Activated T-cell treated with anti-CD3 and anti-CD28 coated beads, Interleukin-2, amount 50 U/mL, for 4 hours (primary cell): ENCODE data around the gene HTR4. TPM values are rescaled to one million over a fixed set of nuclear protein-coding genes. Genes with fewer than 3 reads are reported as not detected.

Source experiments
- ATAC-seq, 2 donors: fragments of 200-7000 bp; cut with Tn5 transposase; one replicate each; pipeline ENCODE4 v1.10.0; 2021
- DNase-seq: peaks from one replicate; pipeline ENCODE4 v3.0.0-alpha.2; 2020
- H3K27me3 Mint-ChIP-seq: one replicate; pipeline ENCODE4 v1.8.0; 2021; ENCODE audit warnings: low read depth, mixed read lengths
- H3K36me3 Mint-ChIP-seq: one replicate; pipeline ENCODE4 v1.8.0; 2022; ENCODE audit warnings: mixed read lengths; ENCODE audit not compliant: insufficient read depth
- H3K4me1 Mint-ChIP-seq: one replicate; pipeline ENCODE4 v1.8.0; 2021; ENCODE audit warnings: low read depth, mixed read lengths
- H3K4me3 Mint-ChIP-seq: one replicate; pipeline ENCODE4 v1.8.0; 2021; ENCODE audit warnings: mild to moderate bottlenecking, moderate library complexity, mixed read lengths
- H3K9me3 Mint-ChIP-seq: one replicate; pipeline ENCODE4 v1.8.0; 2021; ENCODE audit warnings: mixed read lengths
- total RNA-seq, 3 donors: library from RNA; stranded (reverse); gene quantifications; one replicate each; pipeline ENCODE4 v1.2.1, GENCODE V29; 2021

HTR4 gene
- total RNA-seq, 3 donors from 2014 or later, result not detected

GRCh38 chr5:148446611-148447010 lies 207.7 kb downstream of the HTR4 start:
- peaks cover 10% of the 10 kb centered on the region for H3K36me3 Mint-ChIP-seq

GRCh38 chr5:148445578-148445977 lies 208.7 kb downstream of the HTR4 start:
- Mint-ChIP-seq H3K4me1 (no peaks in the 10 kb centered on the region), H3K27me3 (no peaks in the 10 kb centered on the region), H3K36me3 (peaks cover 12% of the 10 kb centered on the region), H3K9me3 (no peaks in the 10 kb centered on the region), H3K4me3 (no peak overlapping the region)
- DNase-seq (no peak), ATAC-seq (no peak)

More at GRCh38 chr5:148446611-148447010, 207.7 kb downstream of the HTR4 start:
- no peak for ATAC-seq
- no peak for DNase-seq
- Mint-ChIP-seq H3K4me3 (no peak overlapping the region), H3K9me3 (no peaks in the 10 kb centered on the region), H3K27me3 (no peaks in the 10 kb centered on the region), H3K4me1 (no peaks in the 10 kb centered on the region)

GRCh38 chr5:148443998-148444397 lies 210.3 kb downstream of the HTR4 start:
- ATAC-seq, result peak; percentile 62
- Mint-ChIP-seq H3K27me3 (no peaks in the 10 kb centered on the region), H3K9me3 (no peaks in the 10 kb centered on the region), H3K36me3 (peaks cover 16% of the 10 kb centered on the region), H3K4me1 (no peaks in the 10 kb centered on the region), H3K4me3 (no peak overlapping the region)
- peak; percentile 24 for DNase-seq

GRCh38 chr5:148443241-148443640 lies 211.1 kb downstream of the HTR4 start:
- DNase-seq, result no peak
- no peaks in the 10 kb centered on the region for H3K4me1 Mint-ChIP-seq
- ATAC-seq, result no peak
- no peaks in the 10 kb centered on the region for H3K27me3 Mint-ChIP-seq
- H3K4me3 Mint-ChIP-seq, result no peak overlapping the region
- no peaks in the 10 kb centered on the region for H3K9me3 Mint-ChIP-seq
- H3K36me3 Mint-ChIP-seq, result peaks cover 18% of the 10 kb centered on the region

GRCh38 chr5:148438933-148439332 lies 215.4 kb downstream of the HTR4 start:
- no peak overlapping the region for H3K4me3 Mint-ChIP-seq
- no peak for DNase-seq
- H3K27me3 Mint-ChIP-seq, result no peaks in the 10 kb centered on the region

GRCh38 chr5:148437249-148437648 lies 217.1 kb downstream of the HTR4 start:
- Mint-ChIP-seq H3K9me3 (no peaks in the 10 kb centered on the region), H3K36me3 (peaks cover 29% of the 10 kb centered on the region)

More at GRCh38 chr5:148438933-148439332, 215.4 kb downstream of the HTR4 start:
- Mint-ChIP-seq H3K4me1 (peaks cover 4% of the 10 kb centered on the region), H3K9me3 (no peaks in the 10 kb centered on the region), H3K36me3 (peaks cover 26% of the 10 kb centered on the region)
- no peak for ATAC-seq

GRCh38 chr5:148436029-148436428 lies 218.3 kb downstream of the HTR4 start:
- ATAC-seq (no peak), DNase-seq (no peak)
- H3K4me3 Mint-ChIP-seq, result no peak overlapping the region
- H3K9me3 Mint-ChIP-seq, result no peaks in the 10 kb centered on the region
- H3K36me3 Mint-ChIP-seq, result peaks cover 27% of the 10 kb centered on the region
- H3K4me1 Mint-ChIP-seq, result peaks cover 4% of the 10 kb centered on the region
- H3K27me3 Mint-ChIP-seq, result no peaks in the 10 kb centered on the region

More at GRCh38 chr5:148437249-148437648, 217.1 kb downstream of the HTR4 start:
- ATAC-seq (no peak), DNase-seq (no peak)
- Mint-ChIP-seq H3K27me3 (no peaks in the 10 kb centered on the region), H3K4me3 (no peak overlapping the region), H3K4me1 (peaks cover 4% of the 10 kb centered on the region)

GRCh38 chr5:148433826-148434225 lies 220.5 kb downstream of the HTR4 start:
- Mint-ChIP-seq H3K4me3 (no peak overlapping the region), H3K27me3 (no peaks in the 10 kb centered on the region), H3K4me1 (peaks cover 9% of the 10 kb centered on the region), H3K9me3 (no peaks in the 10 kb centered on the region), H3K36me3 (peaks cover 30% of the 10 kb centered on the region)
- ATAC-seq, result no peak
- no peak for DNase-seq

Other genes with a start within 250 kb of the HTR4 start
- under 1 TPM; 0.18 to 0.54 (median 0.26) TPM for gene ADRB2, start 172.1 kb upstream of the HTR4 start, total RNA-seq